Smooth muscle cell (in vitro differentiated cells): ENCODE results near the gene TRPM5. TPM values are rescaled to one million over a fixed set of nuclear protein-coding genes. Genes with fewer than 3 reads are reported as not detected.

Experiments used
- DNase-seq: peaks from one replicate; lab custom pipeline; 2025; ENCODE audit not compliant: unreplicated experiment; lab: John Stamatoyannopoulos, UW
- H2AFZ ChIP-seq: fragments of 200-600 bp; sonication (generic); 2 replicates; pipeline ENCODE4 v1.6.0; 2016; ENCODE audit warnings: antibody characterized with exemption, low read depth, mild to moderate bottlenecking
- H3F3A ChIP-seq: fragments of 200-600 bp; sonication (generic); 2 replicates; pipeline ENCODE4 v1.6.0; 2017; ENCODE audit warnings: antibody characterized with exemption, low read depth
- H3K27ac ChIP-seq: fragments of 200-600 bp; sonication (generic); 2 replicates; pipeline ENCODE4 v1.5.1; 2016; ENCODE audit warnings: low read depth, mild to moderate bottlenecking
- H3K27me3 ChIP-seq: fragments of 200-600 bp; sonication (generic); 2 replicates; pipeline ENCODE4 v1.6.1; 2016; ENCODE audit warnings: low read depth, mild to moderate bottlenecking
- H3K36me3 ChIP-seq: fragments of 200-600 bp; sonication (generic); 2 replicates; pipeline ENCODE4 v1.5.1; 2016; ENCODE audit warnings: low read depth
- H3K4me1 ChIP-seq: fragments of 200-600 bp; sonication (generic); 2 replicates; pipeline ENCODE4 v1.5.1; 2016; ENCODE audit warnings: low read depth
- H3K4me2 ChIP-seq: fragments of 200-600 bp; sonication (generic); 2 replicates; pipeline ENCODE4 v1.6.0; 2016; ENCODE audit warnings: mild to moderate bottlenecking
- H3K4me3 ChIP-seq: fragments of 200-600 bp; sonication (generic); 2 replicates; pipeline ENCODE4 v1.5.1; 2016; ENCODE audit warnings: mild to moderate bottlenecking
- H3K79me2 ChIP-seq: fragments of 200-600 bp; sonication (generic); 2 replicates; pipeline ENCODE4 v1.6.0; 2016; ENCODE audit warnings: low read depth, mild to moderate bottlenecking
- H3K9ac ChIP-seq: fragments of 200-600 bp; sonication (generic); 2 replicates; pipeline ENCODE4 v1.6.0; 2016; ENCODE audit warnings: low read depth
- H3K9me3 ChIP-seq: fragments of 200-600 bp; sonication (generic); replicated peaks from 2 replicates; pipeline ENCODE4 v1.5.1; 2016; ENCODE audit warnings: low read depth
- H4K20me1 ChIP-seq: fragments of 200-600 bp; sonication (generic); 2 replicates; pipeline ENCODE4 v1.6.0; 2016; ENCODE audit warnings: low read depth
- WGBS: methylation state at CpG from one replicate; pipeline ENCODE4 v1.1.7; 2016; ENCODE audit warnings: low lambda C conversion rate; 5-methylcytosine and 5-hydroxymethylcytosine counted together
- polyA plus RNA-seq: library from polyadenylated mRNA; unstranded; fragments of >200 nt; fragmentation: Nextera tagmentation; extraction: Ambion mirVana; gene quantifications from 2 replicates; pipeline ENCODE4 v1.2.1, GENCODE V29; 2016
- total RNA-seq: library from RNA; depleted of rRNA; stranded (reverse); fragments of >200 nt; gene quantifications from 2 replicates; pipeline ENCODE4 v1.2.3, GENCODE V29; 2014
- TF ChIP-seq, protein P1 (sequence below): fragments of 200-600 bp; sonication (generic); IDR thresholded peaks from 2 replicates; pipeline ENCODE4 v1.5.1; 2017; ENCODE audit warnings: borderline replicate concordance, mild to moderate bottlenecking, antibody characterized with exemption; ENCODE audit not compliant: insufficient read depth, poor library complexity, severe bottlenecking

TRPM5 gene
- total and polyA plus RNA-seq, 2 experiments from 2014 or later = not detected

- Histone ChIP-seq H3K4me2 (no peak overlapping the region), H3K27ac (no peak overlapping the region), H4K20me1 (no peaks in the 10 kb centered on the region), H3K27me3 (no peaks in the 10 kb centered on the region), H3K4me3 (no peak overlapping the region), H3K4me1 (no peaks in the 10 kb centered on the region), H3K79me2 (no peaks in the 10 kb centered on the region), H3K36me3 (no peaks in the 10 kb centered on the region), H2AFZ (no peak overlapping the region), H3F3A (no peaks in the 10 kb centered on the region), H3K9me3 (no peaks in the 10 kb centered on the region), H3K9ac (no peak overlapping the region)
- DNase-seq = no peak
- 94% methylated on average over 9 of the region's 9 CpGs for WGBS
- TF ChIP-seq, protein P1, sequence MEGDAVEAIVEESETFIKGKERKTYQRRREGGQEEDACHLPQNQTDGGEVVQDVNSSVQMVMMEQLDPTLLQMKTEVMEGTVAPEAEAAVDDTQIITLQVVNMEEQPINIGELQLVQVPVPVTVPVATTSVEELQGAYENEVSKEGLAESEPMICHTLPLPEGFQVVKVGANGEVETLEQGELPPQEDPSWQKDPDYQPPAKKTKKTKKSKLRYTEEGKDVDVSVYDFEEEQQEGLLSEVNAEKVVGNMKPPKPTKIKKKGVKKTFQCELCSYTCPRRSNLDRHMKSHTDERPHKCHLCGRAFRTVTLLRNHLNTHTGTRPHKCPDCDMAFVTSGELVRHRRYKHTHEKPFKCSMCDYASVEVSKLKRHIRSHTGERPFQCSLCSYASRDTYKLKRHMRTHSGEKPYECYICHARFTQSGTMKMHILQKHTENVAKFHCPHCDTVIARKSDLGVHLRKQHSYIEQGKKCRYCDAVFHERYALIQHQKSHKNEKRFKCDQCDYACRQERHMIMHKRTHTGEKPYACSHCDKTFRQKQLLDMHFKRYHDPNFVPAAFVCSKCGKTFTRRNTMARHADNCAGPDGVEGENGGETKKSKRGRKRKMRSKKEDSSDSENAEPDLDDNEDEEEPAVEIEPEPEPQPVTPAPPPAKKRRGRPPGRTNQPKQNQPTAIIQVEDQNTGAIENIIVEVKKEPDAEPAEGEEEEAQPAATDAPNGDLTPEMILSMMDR = no peak
Measured at GRCh38 chr11:2410616-2411015, 33.7 kb downstream of the TRPM5 start.

DNA sequence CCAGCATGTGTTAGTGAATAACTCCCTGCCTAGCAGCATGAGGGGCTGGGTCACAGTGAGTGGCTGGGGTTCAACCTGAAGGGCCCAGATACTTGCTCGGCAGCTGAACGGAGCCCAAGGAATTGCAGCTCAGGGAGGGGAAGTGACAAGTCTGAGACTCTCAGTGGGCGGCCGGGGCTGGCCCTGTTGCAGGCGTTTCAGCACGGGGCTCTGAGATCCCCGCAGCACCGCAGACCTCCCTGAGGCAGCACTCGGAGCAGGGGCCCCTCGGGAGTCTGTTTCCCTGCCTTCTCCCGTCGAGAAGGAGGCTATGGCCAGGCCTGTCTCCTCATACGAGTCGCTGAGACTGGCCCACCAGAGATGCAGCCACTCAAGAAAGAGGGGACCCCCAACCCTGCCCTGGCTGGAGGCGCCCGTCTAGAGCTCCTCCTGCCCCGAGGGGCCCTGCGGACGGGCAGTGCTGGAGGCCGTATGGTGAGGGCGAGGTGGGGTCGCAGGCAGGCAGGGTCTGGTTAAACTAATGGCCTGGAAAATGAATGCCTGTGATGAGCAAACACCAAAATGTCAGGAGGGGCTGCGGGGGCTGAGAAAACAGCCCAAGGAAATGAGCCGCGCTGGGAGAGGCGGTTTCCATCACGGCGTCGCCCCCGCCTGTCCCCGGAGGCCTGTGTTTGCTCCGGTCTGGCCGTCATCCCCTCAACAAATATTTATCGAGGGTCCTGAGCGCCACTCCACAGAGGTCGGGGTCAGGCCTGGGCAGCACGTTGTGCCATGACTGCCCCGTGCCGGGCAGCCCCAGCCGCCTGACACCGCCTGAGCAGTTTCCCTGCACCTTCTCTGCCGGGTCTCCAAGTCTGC lies 34.5 kb downstream of the TRPM5 start:
- no peak overlapping the region for H3K4me2 ChIP-seq
- 71% methylated on average over 42 of the region's 42 CpGs for WGBS
- TF ChIP-seq, protein P1 = no peak
- no peak overlapping the region for H3K27ac ChIP-seq
- no peaks in the 10 kb centered on the region for H3K4me1 ChIP-seq
- no peaks in the 10 kb centered on the region for H3K36me3 ChIP-seq
- H3K9me3 ChIP-seq = no peaks in the 10 kb centered on the region
- H3F3A ChIP-seq = no peaks in the 10 kb centered on the region
- no peak for DNase-seq
- no peak overlapping the region for H3K9ac ChIP-seq
- no peak overlapping the region for H2AFZ ChIP-seq
- no peaks in the 10 kb centered on the region for H3K27me3 ChIP-seq
- H3K79me2 ChIP-seq = no peaks in the 10 kb centered on the region
- no peak overlapping the region for H3K4me3 ChIP-seq
- H4K20me1 ChIP-seq = no peaks in the 10 kb centered on the region

DNA sequence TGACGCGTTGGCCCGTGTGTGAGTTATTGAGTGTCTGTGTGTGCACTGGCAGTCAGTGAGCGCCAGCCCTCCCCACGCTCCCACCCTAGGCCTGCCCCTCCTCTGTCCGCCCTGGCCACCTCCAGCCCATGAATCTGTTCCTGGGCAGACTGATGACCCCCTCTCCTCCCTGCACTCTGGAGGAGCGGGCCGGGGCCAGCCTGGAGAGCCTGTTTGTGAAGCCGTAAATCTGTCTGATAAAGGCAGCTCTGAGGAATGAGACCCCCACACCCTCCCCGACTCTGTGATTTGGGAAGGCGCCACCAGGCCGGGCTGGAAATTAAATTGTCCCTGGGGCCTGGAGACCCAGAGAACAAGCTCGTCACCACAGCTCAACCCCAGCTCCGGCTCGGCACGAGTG lies 35.2 kb downstream of the TRPM5 start:
- no peak overlapping the region for H3K4me2 ChIP-seq
- H2AFZ ChIP-seq = no peak overlapping the region
- H3K4me1 ChIP-seq = no peaks in the 10 kb centered on the region
- H3K36me3 ChIP-seq = no peaks in the 10 kb centered on the region
- DNase-seq = no peak
- no peaks in the 10 kb centered on the region for H4K20me1 ChIP-seq
- no peaks in the 10 kb centered on the region for H3K27me3 ChIP-seq
- H3K9me3 ChIP-seq = no peaks in the 10 kb centered on the region
- no peak overlapping the region for H3K4me3 ChIP-seq
- H3K79me2 ChIP-seq = no peaks in the 10 kb centered on the region
- H3K27ac ChIP-seq = no peak overlapping the region
- no peak overlapping the region for H3K9ac ChIP-seq
- TF ChIP-seq, protein P1 = no peak
- no peaks in the 10 kb centered on the region for H3F3A ChIP-seq
- WGBS = 56% methylated on average over 14 of the region's 16 CpGs

- Histone ChIP-seq H3K36me3 (no peaks in the 10 kb centered on the region), H3K27ac (no peak overlapping the region)
- 89% methylated on average over 11 of the region's 11 CpGs for WGBS
Measured at GRCh38 chr11:2408671-2409070, 35.6 kb downstream of the TRPM5 start.

More at GRCh38 chr11:2408671-2409070, 35.6 kb downstream of the TRPM5 start:
- no peak overlapping the region for H3K4me3 ChIP-seq
- H3K4me1 ChIP-seq = no peaks in the 10 kb centered on the region
- no peak overlapping the region for H3K4me2 ChIP-seq
- H3K9me3 ChIP-seq = no peaks in the 10 kb centered on the region
- H3K27me3 ChIP-seq = no peaks in the 10 kb centered on the region
- H3K9ac ChIP-seq = no peak overlapping the region
- TF ChIP-seq, protein P1 = no peak
- no peak for DNase-seq
- no peaks in the 10 kb centered on the region for H3F3A ChIP-seq
- H3K79me2 ChIP-seq = no peaks in the 10 kb centered on the region
- no peak overlapping the region for H2AFZ ChIP-seq
- H4K20me1 ChIP-seq = no peaks in the 10 kb centered on the region
